Thyroid gland (tissue), 4 donors: Measurements from ENCODE around the gene STK24. TPM values are rescaled to one million over a fixed set of nuclear protein-coding genes. Genes with fewer than 3 reads are reported as not detected.

Experiments
- DNase-seq, 2 donors: peaks; one replicate each; pipeline ENCODE4 v3.0.0-alpha.2; 2019
- H3K27ac ChIP-seq, 3 donors: fragments of 200-600 bp; sonication (generic); 1 replicate in 2 of 3; 2 replicates in 1 of 3; pipeline ENCODE4 v1.5.1; 2016 to 2019; ENCODE audit warnings: mild to moderate bottlenecking in 1 of 3, moderate library complexity in 1 of 3
- H3K27me3 ChIP-seq: fragments of 200-600 bp; sonication (generic); one replicate; pipeline ENCODE4 v1.5.1; 2019
- H3K36me3 ChIP-seq, 2 donors: fragments of 200-600 bp; sonication (generic); one replicate each; pipeline ENCODE4 v1.5.1; 2016 to 2019
- H3K4me1 ChIP-seq, 2 donors: fragments of 200-600 bp; sonication (generic); one replicate each; pipeline ENCODE4 v1.5.1; 2017 to 2019
- H3K4me3 ChIP-seq, 3 donors: fragments of 200-600 bp; sonication (generic); replicated peaks in 1 of 3; 1 replicate in 2 of 3; 2 replicates in 1 of 3; pipeline ENCODE4 v1.5.1; 2016; ENCODE audit warnings: mild to moderate bottlenecking in 1 of 3
- H3K9me3 ChIP-seq: fragments of 200-600 bp; sonication (generic); one replicate; pipeline ENCODE4 v1.5.1; 2017
- POLR2A ChIP-seq, 2 donors: fragments of 450-650 bp; IDR thresholded peaks; one replicate each; pipeline ENCODE4 v1.6.1; 2017; ENCODE audit warnings: antibody characterized with exemption in 2 of 2, mild to moderate bottlenecking in 2 of 2, moderate library complexity in 1 of 2
- WGBS, 2 donors: methylation state at CpG; one replicate each; pipeline ENCODE4 v1.1.5; 2017; 5-methylcytosine and 5-hydroxymethylcytosine counted together
- intact Hi-C: fragments of 100-400 bp; cut with DNase I; formaldehyde crosslinking; loops from one replicate; pipeline ENCODE4 v1.15.1; 2023
- total RNA-seq, 4 donors: library from RNA; depleted of rRNA; stranded (reverse); fragments of >200 nt; gene quantifications; one replicate each; pipeline ENCODE4 v1.2.3, GENCODE V29; 2016
- TF ChIP-seq, protein P1 (sequence below), 6 experiments: fragments of 200-600 bp in 3 of 6; fragments of 450-650 bp in 3 of 6; sonication (generic) in 3 of 6; IDR thresholded peaks; one replicate each; pipeline ENCODE4 v1.5.1; 2016 to 2019; ENCODE audit warnings: antibody characterized with exemption in 6 of 6, mild to moderate bottlenecking in 2 of 6, inconsistent platforms in 1 of 6, moderate library complexity in 1 of 6

The STK24 gene
- total RNA-seq, 4 donors from 2014 or later: 74.5 to 102 (median 90.7) TPM

GRCh38 chr13:98428256-98428966 lies 148.5 kb downstream of the STK24 start:
- H3K27me3 ChIP-seq: no peaks in the 10 kb centered on the region
- no peak overlapping the region for H3K4me3 ChIP-seq
- WGBS, 2 donors: 92 to 93% methylated on average over 15 of the region's 15 CpGs
- no peaks in the 10 kb centered on the region for H3K9me3 ChIP-seq
- DNase-seq: no peak
- peaks cover 0 to 7% of the 10 kb centered on the region in 2 donors for H3K36me3 ChIP-seq
- H3K27ac ChIP-seq: no peak overlapping the region
- TF ChIP-seq, protein P1, sequence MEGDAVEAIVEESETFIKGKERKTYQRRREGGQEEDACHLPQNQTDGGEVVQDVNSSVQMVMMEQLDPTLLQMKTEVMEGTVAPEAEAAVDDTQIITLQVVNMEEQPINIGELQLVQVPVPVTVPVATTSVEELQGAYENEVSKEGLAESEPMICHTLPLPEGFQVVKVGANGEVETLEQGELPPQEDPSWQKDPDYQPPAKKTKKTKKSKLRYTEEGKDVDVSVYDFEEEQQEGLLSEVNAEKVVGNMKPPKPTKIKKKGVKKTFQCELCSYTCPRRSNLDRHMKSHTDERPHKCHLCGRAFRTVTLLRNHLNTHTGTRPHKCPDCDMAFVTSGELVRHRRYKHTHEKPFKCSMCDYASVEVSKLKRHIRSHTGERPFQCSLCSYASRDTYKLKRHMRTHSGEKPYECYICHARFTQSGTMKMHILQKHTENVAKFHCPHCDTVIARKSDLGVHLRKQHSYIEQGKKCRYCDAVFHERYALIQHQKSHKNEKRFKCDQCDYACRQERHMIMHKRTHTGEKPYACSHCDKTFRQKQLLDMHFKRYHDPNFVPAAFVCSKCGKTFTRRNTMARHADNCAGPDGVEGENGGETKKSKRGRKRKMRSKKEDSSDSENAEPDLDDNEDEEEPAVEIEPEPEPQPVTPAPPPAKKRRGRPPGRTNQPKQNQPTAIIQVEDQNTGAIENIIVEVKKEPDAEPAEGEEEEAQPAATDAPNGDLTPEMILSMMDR (IDR thresholded peaks at IDR 0.05): no peak
- TF ChIP-seq POLR2A (IDR thresholded peaks at IDR 0.05): no peak
- peaks cover 4% of the 10 kb centered on the region in 2 donors for H3K4me1 ChIP-seq
- intact Hi-C loops: loop anchor here (5.0 to 10.0 kb wide), 2 partner anchors 286 to 394 kb away; partner anchors contain the start of gene FARP1

DNA sequence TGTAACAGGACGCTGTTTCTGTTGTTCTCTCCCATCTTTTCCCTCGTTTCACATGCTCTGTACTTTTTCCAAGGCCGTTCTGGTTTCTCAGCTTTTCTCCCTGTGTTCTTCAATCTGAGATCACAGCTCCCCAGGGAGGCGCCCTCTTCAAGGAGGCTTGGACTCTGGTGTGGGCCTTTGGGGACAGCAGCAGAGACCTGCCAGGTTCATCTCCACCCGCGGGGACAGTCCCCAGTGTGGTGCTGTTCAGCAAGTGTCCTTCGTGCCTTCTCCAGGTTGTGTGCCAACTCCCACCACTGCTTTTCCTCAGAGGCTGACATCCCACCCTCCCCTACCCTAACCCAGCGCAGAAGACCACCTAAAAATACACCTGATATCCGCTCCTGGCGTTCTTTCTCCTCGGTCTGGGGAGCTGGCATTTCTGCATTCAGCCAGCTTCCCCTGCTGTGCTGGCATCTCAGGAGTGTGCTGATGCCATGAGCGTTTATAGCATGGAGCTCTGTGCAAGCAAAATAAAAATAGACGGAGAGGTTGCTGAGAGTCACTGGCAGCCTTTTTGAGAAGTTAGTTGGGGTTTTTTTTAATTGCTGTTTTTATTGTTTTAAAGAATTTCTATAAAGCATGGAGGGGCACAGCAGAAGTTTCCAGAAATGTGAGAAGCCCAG lies 149.4 kb downstream of the STK24 start:
- no peaks in the 10 kb centered on the region for H3K9me3 ChIP-seq
- no peaks in the 10 kb centered on the region for H3K27me3 ChIP-seq
- intact Hi-C loops: loop anchor here (5.0 to 10.0 kb wide), 2 partner anchors 285 to 393 kb away; partner anchors contain the start of gene FARP1
- H3K4me1 ChIP-seq: peaks cover 4% of the 10 kb centered on the region in 2 donors
- 84 to 88% methylated on average over 13 of the region's 13 CpGs for WGBS, 2 donors
- H3K36me3 ChIP-seq: peaks cover 0 to 7% of the 10 kb centered on the region in 2 donors
- no peak for TF ChIP-seq POLR2A (IDR thresholded peaks at IDR 0.05)
- TF ChIP-seq, protein P1 (IDR thresholded peaks at IDR 0.05): no peak
- no peak overlapping the region for H3K27ac ChIP-seq
- H3K4me3 ChIP-seq: no peak overlapping the region
- no peak for DNase-seq

DNA sequence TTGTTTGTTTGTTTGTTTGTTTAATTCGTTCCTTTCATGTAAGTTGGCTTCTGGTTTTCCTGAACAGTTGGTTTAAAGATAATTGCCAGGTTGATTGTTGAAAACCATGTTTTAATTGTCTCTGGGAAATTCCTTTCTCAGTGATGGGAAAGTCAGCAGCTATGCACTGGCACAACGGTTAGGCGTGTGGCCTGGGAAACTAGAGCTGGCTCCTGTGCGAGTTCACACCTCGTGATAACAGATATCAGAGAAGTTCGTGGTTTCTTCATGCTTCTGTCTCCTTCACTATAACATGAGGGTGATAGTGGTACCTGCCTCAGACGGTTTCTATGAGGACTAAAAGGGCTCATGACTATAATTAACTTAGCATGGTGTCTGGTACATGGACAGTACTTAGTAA lies 153.5 kb downstream of the STK24 start:
- DNase-seq: no peak
- TF ChIP-seq, protein P1 (IDR thresholded peaks at IDR 0.05): no peak
- no peak for TF ChIP-seq POLR2A (IDR thresholded peaks at IDR 0.05)
- no peak overlapping the region for H3K27ac ChIP-seq
- no peak overlapping the region for H3K4me3 ChIP-seq
- 88 to 89% methylated on average over 7 of the region's 7 CpGs for WGBS, 2 donors
- no peaks in the 10 kb centered on the region for H3K27me3 ChIP-seq
- peaks cover 0 to 7% of the 10 kb centered on the region in 2 donors for H3K36me3 ChIP-seq
- H3K9me3 ChIP-seq: no peaks in the 10 kb centered on the region
- H3K4me1 ChIP-seq: peaks cover 0 to 2% of the 10 kb centered on the region in 2 donors
- intact Hi-C loops: loop anchor here (10.0 kb wide), 1 partner anchor 389 kb away; no protein-coding TSS in a partner anchor

- H3K4me3 ChIP-seq: no peak overlapping the region
- DNase-seq: no peak
- WGBS, 2 donors: 91 to 92% methylated on average over 9 of the region's 9 CpGs
- no peaks in the 10 kb centered on the region for H3K9me3 ChIP-seq
- intact Hi-C loops: loop anchor here (10.0 kb wide), 1 partner anchor 387 kb away; no protein-coding TSS in a partner anchor
- TF ChIP-seq POLR2A (IDR thresholded peaks at IDR 0.05): no peak
- TF ChIP-seq, protein P1 (IDR thresholded peaks at IDR 0.05): no peak
- H3K27me3 ChIP-seq: no peaks in the 10 kb centered on the region
- H3K27ac ChIP-seq: no peak overlapping the region
- H3K4me1 ChIP-seq: peaks cover 10 to 16% of the 10 kb centered on the region in 2 donors
- H3K36me3 ChIP-seq: peaks cover 0 to 7% of the 10 kb centered on the region in 2 donors
These were observed 154.9 kb downstream of the STK24 start for GRCh38 chr13:98422046-98422445.
